D721Med (cell line): ENCODE data around the gene GOLT1A.

ENCODE experiments used
- DNase-seq: peaks from one replicate; pipeline ENCODE4 v3.0.0; 2011; ENCODE audit warnings: low spot score; ENCODE audit not compliant: insufficient read length
- FAIRE-seq: peaks from 2 replicates; lab custom pipeline; 2011; peaks lifted over from hg19 to GRCh38; lab: Jason Lieb, UNC
- TF ChIP-seq, protein P1 (sequence below): IDR thresholded peaks from 2 replicates; pipeline ENCODE4 v1.5.1; 2012; ENCODE audit warnings: mild to moderate bottlenecking, control low read depth; ENCODE audit not compliant: insufficient read depth; ENCODE audit errors: missing control alignments

Gene GOLT1A

GRCh38 chr1:204223129-204223860 is 9.5 kb upstream of the GOLT1A start:
- no peak for DNase-seq
- TF ChIP-seq, protein P1, sequence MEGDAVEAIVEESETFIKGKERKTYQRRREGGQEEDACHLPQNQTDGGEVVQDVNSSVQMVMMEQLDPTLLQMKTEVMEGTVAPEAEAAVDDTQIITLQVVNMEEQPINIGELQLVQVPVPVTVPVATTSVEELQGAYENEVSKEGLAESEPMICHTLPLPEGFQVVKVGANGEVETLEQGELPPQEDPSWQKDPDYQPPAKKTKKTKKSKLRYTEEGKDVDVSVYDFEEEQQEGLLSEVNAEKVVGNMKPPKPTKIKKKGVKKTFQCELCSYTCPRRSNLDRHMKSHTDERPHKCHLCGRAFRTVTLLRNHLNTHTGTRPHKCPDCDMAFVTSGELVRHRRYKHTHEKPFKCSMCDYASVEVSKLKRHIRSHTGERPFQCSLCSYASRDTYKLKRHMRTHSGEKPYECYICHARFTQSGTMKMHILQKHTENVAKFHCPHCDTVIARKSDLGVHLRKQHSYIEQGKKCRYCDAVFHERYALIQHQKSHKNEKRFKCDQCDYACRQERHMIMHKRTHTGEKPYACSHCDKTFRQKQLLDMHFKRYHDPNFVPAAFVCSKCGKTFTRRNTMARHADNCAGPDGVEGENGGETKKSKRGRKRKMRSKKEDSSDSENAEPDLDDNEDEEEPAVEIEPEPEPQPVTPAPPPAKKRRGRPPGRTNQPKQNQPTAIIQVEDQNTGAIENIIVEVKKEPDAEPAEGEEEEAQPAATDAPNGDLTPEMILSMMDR: no peak
- no peak for FAIRE-seq

DNA sequence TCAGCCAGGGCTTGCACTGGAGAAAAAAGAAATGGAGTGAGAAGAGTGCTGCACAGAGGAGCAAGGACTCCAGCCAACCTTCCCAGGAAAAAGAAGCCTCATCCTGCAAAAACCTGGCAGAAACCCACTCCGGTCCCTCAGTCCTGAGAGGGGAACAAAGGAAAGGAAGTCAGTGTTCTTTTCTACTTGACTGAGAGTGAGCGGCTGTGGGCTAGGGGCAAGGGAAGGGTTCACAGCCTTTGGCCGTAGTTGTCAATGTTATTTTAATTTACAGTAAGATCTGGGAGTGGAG is 8.9 kb upstream of the GOLT1A start:
- FAIRE-seq: no peak
- no peak for DNase-seq
- TF ChIP-seq, protein P1: no peak

GRCh38 chr1:204222006-204222763 is 8.4 kb upstream of the GOLT1A start:
- TF ChIP-seq, protein P1: no peak
- DNase-seq (no peak), FAIRE-seq (no peak)

DNA sequence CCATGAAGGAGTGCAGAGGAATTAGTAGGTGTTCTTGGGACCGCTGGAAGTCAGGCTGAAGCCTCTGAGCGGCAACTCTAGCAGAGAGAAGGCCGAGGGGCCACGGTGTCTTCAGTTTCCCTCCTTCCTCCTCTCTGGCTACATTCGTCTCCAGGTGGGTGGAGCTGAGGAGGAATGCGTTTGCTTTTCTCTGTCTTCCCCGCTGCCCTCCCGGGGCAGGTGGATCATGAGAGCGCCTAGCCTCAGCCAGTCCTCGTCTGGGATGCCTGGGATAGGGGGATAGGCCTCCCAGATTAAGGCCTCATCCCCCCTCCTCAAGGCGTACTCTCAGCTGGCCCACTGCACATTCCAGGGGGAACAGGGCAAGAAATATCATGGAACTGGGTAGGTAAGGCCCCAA is 7.5 kb upstream of the GOLT1A start:
- DNase-seq (no peak), FAIRE-seq (no peak)
- TF ChIP-seq, protein P1: no peak

GRCh38 chr1:204219971-204220616 is 6.3 kb upstream of the GOLT1A start:
- TF ChIP-seq, protein P1: no peak
- FAIRE-seq: no peak
- DNase-seq: no peak

DNA sequence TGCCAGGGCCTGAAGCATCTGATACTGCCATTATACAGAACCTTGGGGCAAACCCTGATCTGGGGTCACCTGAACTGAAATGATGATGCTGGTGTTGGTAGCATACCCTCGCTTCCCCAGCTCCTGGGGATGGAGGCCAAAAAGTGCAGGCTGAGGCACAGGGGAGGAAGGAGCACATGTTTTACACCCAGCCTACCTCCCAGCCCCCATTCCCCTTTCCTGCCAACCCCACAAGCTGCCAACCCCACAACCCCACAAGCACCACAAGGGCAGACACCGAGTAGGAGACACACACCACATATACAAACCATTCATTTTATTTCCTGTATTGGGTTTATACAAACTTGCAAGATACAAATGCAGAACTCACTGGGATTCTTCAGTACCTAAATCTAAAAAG is 4.8 kb upstream of the GOLT1A start:
- FAIRE-seq: no peak
- TF ChIP-seq, protein P1: no peak
- no peak for DNase-seq
